ENCODE results near the gene MSRB3.

DNA sequence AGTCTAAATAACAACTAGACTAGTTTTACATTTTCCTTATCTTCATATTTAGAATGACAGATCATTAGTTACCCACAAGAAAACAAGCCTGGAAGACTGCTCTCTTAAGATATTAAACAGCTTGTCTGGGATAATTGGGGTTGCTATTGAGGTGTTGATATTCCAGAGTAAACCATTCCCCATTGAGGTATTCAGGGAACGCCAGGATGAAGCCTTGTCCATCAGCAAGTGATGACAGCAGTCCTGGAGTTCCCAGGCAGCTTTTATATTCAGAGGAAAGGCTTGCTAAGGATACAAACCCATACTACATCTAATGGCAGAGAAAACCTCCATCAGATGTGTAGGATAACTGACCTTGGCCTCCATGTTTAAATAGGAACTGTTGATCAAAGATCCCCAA is 168.4 kb downstream of the MSRB3 start:
- TF ChIP-seq POLR2A (IDR thresholded peaks at IDR 0.05) (no peak), POLR2AphosphoS5 (IDR thresholded peaks at IDR 0.05) (no peak)
